SK-N-SH (cell line): ENCODE data around the gene TCP11L2. TPM values are rescaled to one million over a fixed set of nuclear protein-coding genes. Genes with fewer than 3 reads are reported as not detected.
A peak's percentile ranks its signal among the peaks of the same experiment; 100 is the strongest.

Experiments used
- CTCF ChIA-PET: fragments of 300-600, 350-600 bp; formaldehyde crosslinking; extraction: SDS; loops from one replicate; lab custom pipeline; 2021; lab: Yijun Ruan, JAX
- POLR2A ChIA-PET: fragments of 350-600 bp; sonication (Branson Sonifier 250); formaldehyde crosslinking; extraction: SDS; loops from one replicate; lab custom pipeline; 2020; ENCODE audit warnings: antibody characterized with exemption, inconsistent platforms; lab: Yijun Ruan, JAX
- DNase-seq: peaks from one replicate; pipeline ENCODE4 v3.0.0; 2012
- H2AFZ ChIP-seq: fragments of 200-600 bp; sonication (generic); 2 replicates; pipeline ENCODE4 v1.8.1; 2016; ENCODE audit warnings: antibody characterized with exemption, mild to moderate bottlenecking, low read depth
- H3F3A ChIP-seq: fragments of 200-600 bp; sonication (generic); replicated peaks from 2 replicates; pipeline ENCODE3; 2016; ENCODE audit warnings: antibody characterized with exemption, mild to moderate bottlenecking; ENCODE audit not compliant: insufficient read depth
- H3K27ac ChIP-seq, 2 experiments: fragments of 200-500 bp in 1 of 2; fragments of 200-600 bp in 1 of 2; sonication (Bioruptor generic) in 1 of 2; sonication (generic), shearing (Covaris generic) in 1 of 2; 2 replicates each; pipeline versions ENCODE4 v1.5.1 to v1.6.1; 2014 to 2016; ENCODE audit warnings: low read depth in 2 of 2, inconsistent platforms in 1 of 2, low read length in 1 of 2, mild to moderate bottlenecking in 1 of 2, mixed read lengths in 1 of 2
- H3K27me3 ChIP-seq: fragments of 200-600 bp; sonication (generic), shearing (Covaris generic); 2 replicates; pipeline ENCODE4 v1.6.1; 2016; ENCODE audit warnings: mixed run types; ENCODE audit not compliant: insufficient read depth
- H3K36me3 ChIP-seq, 2 experiments: fragments of 200-500 bp in 1 of 2; fragments of 200-600 bp in 1 of 2; sonication (Bioruptor generic) in 1 of 2; sonication (generic) in 1 of 2; replicated peaks in 1 of 2; 2 replicates each; pipeline versions ENCODE3 to v1.5.1; 2014 to 2016; ENCODE audit warnings: low read length in 1 of 2, mild to moderate bottlenecking in 1 of 2; ENCODE audit not compliant: insufficient read depth in 2 of 2, control insufficient read depth in 1 of 2
- H3K4me1 ChIP-seq, 2 experiments: fragments of 200-500 bp in 1 of 2; fragments of 200-600 bp in 1 of 2; sonication (Bioruptor generic) in 1 of 2; sonication (generic), shearing (Covaris generic) in 1 of 2; 2 replicates each; pipeline versions ENCODE4 v1.5.1 to v1.6.1; 2014 to 2016; ENCODE audit warnings: low read depth in 1 of 2, low read length in 1 of 2, mixed run types in 1 of 2; ENCODE audit not compliant: insufficient read depth in 2 of 2, control insufficient read depth in 1 of 2
- H3K4me2 ChIP-seq: fragments of 200-600 bp; sonication (generic), shearing (Covaris generic); 2 replicates; pipeline ENCODE4 v1.6.1; 2017; ENCODE audit warnings: mixed run types
- H3K4me3 ChIP-seq, 2 experiments: fragments of 200-500 bp in 1 of 2; fragments of 200-600 bp in 1 of 2; sonication (Bioruptor generic) in 1 of 2; sonication (generic), shearing (Covaris generic) in 1 of 2; 2 replicates each; pipeline versions ENCODE4 v1.5.1 to v1.8.1; 2014 to 2016; ENCODE audit warnings: low read depth in 2 of 2, inconsistent platforms in 1 of 2, low read length in 1 of 2, mild to moderate bottlenecking in 1 of 2, mixed read lengths in 1 of 2, moderate library complexity in 1 of 2
- H3K79me2 ChIP-seq: fragments of 200-600 bp; sonication (generic); 2 replicates; pipeline ENCODE4 v1.8.1; 2017; ENCODE audit warnings: mild to moderate bottlenecking; ENCODE audit not compliant: insufficient read depth
- H3K9ac ChIP-seq: fragments of 200-600 bp; sonication (generic); 2 replicates; pipeline ENCODE4 v1.6.1; 2017; ENCODE audit warnings: mixed run types
- H3K9me2 ChIP-seq: fragments of 200-600 bp; sonication (generic); 2 replicates; pipeline ENCODE4 v1.6.1; 2017; ENCODE audit warnings: mixed run types
- H3K9me3 ChIP-seq: fragments of 200-600 bp; sonication (generic); 2 replicates; pipeline ENCODE4 v1.6.1; 2017; ENCODE audit warnings: mixed run types, mild to moderate bottlenecking, moderate library complexity
- H4K20me1 ChIP-seq: fragments of 200-600 bp; sonication (generic); 2 replicates; pipeline ENCODE4 v1.6.1; 2017; ENCODE audit warnings: mild to moderate bottlenecking, mixed run types; ENCODE audit not compliant: insufficient read depth
- CHD2 ChIP-seq: fragments of 150-350 bp; IDR thresholded peaks from 2 replicates; pipeline ENCODE4 v1.6.1; 2018; ENCODE audit warnings: low read length; ENCODE audit not compliant: partially characterized antibody
- ELF1 ChIP-seq: IDR thresholded peaks from 2 replicates; pipeline ENCODE4 v1.4.0; 2012
- FOSL2 ChIP-seq: IDR thresholded peaks from 2 replicates; pipeline ENCODE4 v1.4.0; 2012; ENCODE audit warnings: low read depth, mild to moderate bottlenecking, moderate library complexity, borderline replicate concordance
- GATA2 ChIP-seq: sonication (generic); formaldehyde crosslinking; IDR thresholded peaks from 2 replicates; pipeline ENCODE4 v1.5.0; 2020; ENCODE audit warnings: mild to moderate bottlenecking, missing genetic modification reagents
- JUND ChIP-seq: IDR thresholded peaks from 2 replicates; pipeline ENCODE4 v1.4.0; 2012
- MAX ChIP-seq: IDR thresholded peaks from 2 replicates; pipeline ENCODE4 v1.4.0; 2012; ENCODE audit warnings: low read depth
- PBX3 ChIP-seq: IDR thresholded peaks from 2 replicates; pipeline ENCODE4; 2012
- RAD21 ChIP-seq: IDR thresholded peaks from 2 replicates; pipeline ENCODE4 v1.6.1; 2012; ENCODE audit warnings: mild to moderate bottlenecking, low read length
- RCOR1 ChIP-seq: fragments of 150-350 bp; IDR thresholded peaks from 2 replicates; pipeline ENCODE4 v1.6.1; 2017; ENCODE audit warnings: antibody characterized with exemption, low read length
- USF1 ChIP-seq: IDR thresholded peaks from 2 replicates; pipeline ENCODE4 v1.4.0; 2012; ENCODE audit warnings: low read depth, borderline replicate concordance
- WGBS: methylation state at CpG from one replicate; pipeline ENCODE4 v1.1.6; 2017; ENCODE audit warnings: low lambda C conversion rate; 5-methylcytosine and 5-hydroxymethylcytosine counted together
- polyA plus RNA-seq, 3 experiments: library from polyadenylated mRNA; depleted of rRNA; stranded (reverse); fragments of >200 nt; gene quantifications; 2 replicates each; pipeline ENCODE4 v1.2.3, GENCODE V29; 2012
- TF ChIP-seq, protein P1 (sequence below): fragments of 200-600 bp; sonication (generic); IDR thresholded peaks from 2 replicates; pipeline ENCODE4 v1.6.1; 2017; ENCODE audit warnings: antibody characterized with exemption, mild to moderate bottlenecking, moderate library complexity
- TF ChIP-seq, protein P2 (sequence below): IDR thresholded peaks from 2 replicates; pipeline ENCODE4 v1.6.1; 2012; ENCODE audit warnings: mild to moderate bottlenecking, low read depth, low read length, moderate library complexity

TCP11L2 gene
- polyA plus RNA-seq, 1 of the 3 experiments (the other 2 are of a cell fraction) = 4.0 TPM

DNA sequence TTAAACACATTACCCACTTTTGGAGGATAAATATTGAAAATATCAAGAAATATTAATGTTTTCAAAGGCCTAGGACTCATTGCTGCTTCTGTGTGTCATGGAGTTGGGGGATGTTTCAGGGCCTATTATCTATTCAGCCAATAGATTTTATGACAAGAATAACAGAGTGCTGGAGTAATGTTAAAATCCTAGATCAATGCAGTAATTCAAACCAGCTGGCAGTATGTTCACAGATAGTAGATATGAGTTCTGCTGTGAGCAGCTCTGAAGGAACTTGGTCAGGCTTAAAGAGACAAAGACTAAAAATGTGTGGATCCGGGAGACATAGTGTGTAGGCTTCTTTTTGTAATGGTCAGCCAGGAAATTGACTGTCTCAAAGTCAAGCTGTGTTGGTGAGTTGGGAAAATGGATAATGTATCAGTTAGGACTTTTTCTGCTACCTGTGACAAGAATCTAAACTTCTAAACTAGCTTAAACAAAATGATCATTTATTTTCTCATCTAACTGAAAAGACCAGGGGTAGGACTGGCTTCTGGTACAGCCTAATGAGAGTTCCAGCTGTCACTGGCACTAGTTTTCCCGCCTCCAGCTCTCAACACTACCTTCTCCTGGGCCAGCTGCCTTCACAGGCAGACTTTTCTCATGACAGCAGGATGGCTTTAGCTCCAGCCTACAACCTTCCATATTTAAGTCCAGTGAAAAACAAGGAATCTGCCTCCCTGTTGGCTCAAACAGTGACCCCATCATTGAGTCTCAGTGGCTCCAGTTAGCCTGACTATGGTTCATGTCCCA lies 38.7 kb downstream of the TCP11L2 start (continued):
- TF ChIP-seq, protein P1, sequence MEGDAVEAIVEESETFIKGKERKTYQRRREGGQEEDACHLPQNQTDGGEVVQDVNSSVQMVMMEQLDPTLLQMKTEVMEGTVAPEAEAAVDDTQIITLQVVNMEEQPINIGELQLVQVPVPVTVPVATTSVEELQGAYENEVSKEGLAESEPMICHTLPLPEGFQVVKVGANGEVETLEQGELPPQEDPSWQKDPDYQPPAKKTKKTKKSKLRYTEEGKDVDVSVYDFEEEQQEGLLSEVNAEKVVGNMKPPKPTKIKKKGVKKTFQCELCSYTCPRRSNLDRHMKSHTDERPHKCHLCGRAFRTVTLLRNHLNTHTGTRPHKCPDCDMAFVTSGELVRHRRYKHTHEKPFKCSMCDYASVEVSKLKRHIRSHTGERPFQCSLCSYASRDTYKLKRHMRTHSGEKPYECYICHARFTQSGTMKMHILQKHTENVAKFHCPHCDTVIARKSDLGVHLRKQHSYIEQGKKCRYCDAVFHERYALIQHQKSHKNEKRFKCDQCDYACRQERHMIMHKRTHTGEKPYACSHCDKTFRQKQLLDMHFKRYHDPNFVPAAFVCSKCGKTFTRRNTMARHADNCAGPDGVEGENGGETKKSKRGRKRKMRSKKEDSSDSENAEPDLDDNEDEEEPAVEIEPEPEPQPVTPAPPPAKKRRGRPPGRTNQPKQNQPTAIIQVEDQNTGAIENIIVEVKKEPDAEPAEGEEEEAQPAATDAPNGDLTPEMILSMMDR = no peak
- TF ChIP-seq USF1 (no peak), GATA2 (CRISPR knock-in tag) (peak; percentile 67), JUND (peak; percentile 27; the same call in 1 of the 2 replicates), RCOR1 (peak; percentile 70; the same call in 1 of the 2 replicates), CHD2 (peak; percentile 58)

- ChIA-PET POLR2A (no interaction called here), CTCF (interaction anchor here (1.1 to 4.4 kb wide), 2 partner anchors 15 to 577 kb away, joined by 3 to 21 read pairs; partner anchors contain the start of gene POLR3B)
- Histone ChIP-seq H3K9me3 (no peaks in the 10 kb centered on the region), H3F3A (peaks cover 10% of the 10 kb centered on the region), H3K36me3 (peaks cover 5 to 9% of the 10 kb centered on the region in 2 experiments), H3K9me2 (no peaks in the 10 kb centered on the region), H2AFZ (peak overlapping the region; percentile 42; the same call in 1 of the 2 replicates), H3K4me2 (peak overlapping the region; percentile 77), H3K9ac (peak overlapping the region; percentile 38; the same call in 1 of the 2 replicates), H3K4me3 (peak overlapping the region; percentile 26 to 42; a peak in 1 of 4 replicates), H3K27me3 (no peaks in the 10 kb centered on the region), H3K27ac (peak overlapping the region; percentile 7 to 71; a peak in 3 of 4 replicates), H3K4me1 (peaks cover 4 to 6% of the 10 kb centered on the region in 2 experiments; a peak in 3 of 4 replicates), H3K79me2 (no peaks in the 10 kb centered on the region), H4K20me1 (no peaks in the 10 kb centered on the region)
- no peak for DNase-seq
- 28% methylated on average over 9 of the region's 9 CpGs for WGBS
- TF ChIP-seq PBX3 (peak; percentile 60), RAD21 (no peak), JUND (peak; percentile 20; the same call in 1 of the 2 replicates), FOSL2 (peak; percentile 39; the same call in 1 of the 2 replicates), MAX (0 out of 2 replicates have a peak, but pooled peaks have one; percentile 23), ELF1 (no peak)
- TF ChIP-seq, protein P2, sequence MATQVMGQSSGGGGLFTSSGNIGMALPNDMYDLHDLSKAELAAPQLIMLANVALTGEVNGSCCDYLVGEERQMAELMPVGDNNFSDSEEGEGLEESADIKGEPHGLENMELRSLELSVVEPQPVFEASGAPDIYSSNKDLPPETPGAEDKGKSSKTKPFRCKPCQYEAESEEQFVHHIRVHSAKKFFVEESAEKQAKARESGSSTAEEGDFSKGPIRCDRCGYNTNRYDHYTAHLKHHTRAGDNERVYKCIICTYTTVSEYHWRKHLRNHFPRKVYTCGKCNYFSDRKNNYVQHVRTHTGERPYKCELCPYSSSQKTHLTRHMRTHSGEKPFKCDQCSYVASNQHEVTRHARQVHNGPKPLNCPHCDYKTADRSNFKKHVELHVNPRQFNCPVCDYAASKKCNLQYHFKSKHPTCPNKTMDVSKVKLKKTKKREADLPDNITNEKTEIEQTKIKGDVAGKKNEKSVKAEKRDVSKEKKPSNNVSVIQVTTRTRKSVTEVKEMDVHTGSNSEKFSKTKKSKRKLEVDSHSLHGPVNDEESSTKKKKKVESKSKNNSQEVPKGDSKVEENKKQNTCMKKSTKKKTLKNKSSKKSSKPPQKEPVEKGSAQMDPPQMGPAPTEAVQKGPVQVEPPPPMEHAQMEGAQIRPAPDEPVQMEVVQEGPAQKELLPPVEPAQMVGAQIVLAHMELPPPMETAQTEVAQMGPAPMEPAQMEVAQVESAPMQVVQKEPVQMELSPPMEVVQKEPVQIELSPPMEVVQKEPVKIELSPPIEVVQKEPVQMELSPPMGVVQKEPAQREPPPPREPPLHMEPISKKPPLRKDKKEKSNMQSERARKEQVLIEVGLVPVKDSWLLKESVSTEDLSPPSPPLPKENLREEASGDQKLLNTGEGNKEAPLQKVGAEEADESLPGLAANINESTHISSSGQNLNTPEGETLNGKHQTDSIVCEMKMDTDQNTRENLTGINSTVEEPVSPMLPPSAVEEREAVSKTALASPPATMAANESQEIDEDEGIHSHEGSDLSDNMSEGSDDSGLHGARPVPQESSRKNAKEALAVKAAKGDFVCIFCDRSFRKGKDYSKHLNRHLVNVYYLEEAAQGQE = no peak
These were observed 40.1 kb downstream of the TCP11L2 start for GRCh38 chr12:106342397-106343213.
